C4-2B (cell line): ENCODE measurements around the gene KRTAP5-4.
"Not testable (repeated sequence)": the region's sequence is repeated elsewhere in the genome, so short reads cannot be mapped to it uniquely, and the experiment has no call there.

Source experiments
- H3K27ac ChIP-seq: fragments of 450-650 bp; 2 replicates; pipeline ENCODE4 v1.5.1; 2017
- ZFX ChIP-seq: fragments of 450-650 bp; IDR thresholded peaks from 2 replicates; pipeline ENCODE4 v1.6.1; 2017
- TF ChIP-seq, protein P1 (sequence below): fragments of 450-650 bp; conservative IDR thresholded peaks from 2 replicates; pipeline ENCODE4 v1.5.1; 2017; ENCODE audit warnings: mild to moderate bottlenecking

Gene KRTAP5-4, protein sequence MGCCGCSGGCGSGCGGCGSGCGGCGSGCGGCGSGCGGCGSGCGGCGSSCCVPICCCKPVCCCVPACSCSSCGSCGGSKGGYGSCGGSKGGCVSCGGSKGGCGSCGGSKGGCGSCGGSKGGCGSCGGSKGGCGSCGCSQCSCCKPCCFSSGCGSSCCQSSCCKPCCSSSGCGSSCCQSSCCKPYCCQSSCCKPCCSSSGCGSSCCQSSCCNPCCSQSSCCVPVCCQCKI

DNA sequence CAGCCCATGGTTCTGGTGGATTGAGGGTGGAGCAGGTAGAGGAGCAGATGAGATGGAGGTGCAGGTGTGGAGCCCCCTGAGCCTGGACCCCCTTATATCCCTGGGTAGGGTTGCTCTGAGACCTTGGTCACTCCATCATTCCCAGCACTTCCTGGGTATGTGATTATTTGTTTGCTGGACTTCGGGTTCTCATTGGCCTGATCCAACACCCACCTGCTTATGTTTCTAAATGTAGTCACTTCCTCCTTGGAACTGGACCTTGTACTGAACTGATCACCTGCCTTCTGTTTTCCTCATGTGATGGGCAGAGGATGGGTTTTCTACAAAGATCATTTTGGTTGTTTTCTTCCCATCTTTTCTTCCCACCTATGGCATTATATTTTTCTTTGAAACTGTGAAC, at the start of gene KRTAP5-4:
Gene KRTAP5-4, minus strand, starts transcription at position 53 of the 400 bp plus-strand sequence. Its CDS starts 45 bp downstream, at position 8.
- no peak for TF ChIP-seq ZFX
- TF ChIP-seq, protein P1, sequence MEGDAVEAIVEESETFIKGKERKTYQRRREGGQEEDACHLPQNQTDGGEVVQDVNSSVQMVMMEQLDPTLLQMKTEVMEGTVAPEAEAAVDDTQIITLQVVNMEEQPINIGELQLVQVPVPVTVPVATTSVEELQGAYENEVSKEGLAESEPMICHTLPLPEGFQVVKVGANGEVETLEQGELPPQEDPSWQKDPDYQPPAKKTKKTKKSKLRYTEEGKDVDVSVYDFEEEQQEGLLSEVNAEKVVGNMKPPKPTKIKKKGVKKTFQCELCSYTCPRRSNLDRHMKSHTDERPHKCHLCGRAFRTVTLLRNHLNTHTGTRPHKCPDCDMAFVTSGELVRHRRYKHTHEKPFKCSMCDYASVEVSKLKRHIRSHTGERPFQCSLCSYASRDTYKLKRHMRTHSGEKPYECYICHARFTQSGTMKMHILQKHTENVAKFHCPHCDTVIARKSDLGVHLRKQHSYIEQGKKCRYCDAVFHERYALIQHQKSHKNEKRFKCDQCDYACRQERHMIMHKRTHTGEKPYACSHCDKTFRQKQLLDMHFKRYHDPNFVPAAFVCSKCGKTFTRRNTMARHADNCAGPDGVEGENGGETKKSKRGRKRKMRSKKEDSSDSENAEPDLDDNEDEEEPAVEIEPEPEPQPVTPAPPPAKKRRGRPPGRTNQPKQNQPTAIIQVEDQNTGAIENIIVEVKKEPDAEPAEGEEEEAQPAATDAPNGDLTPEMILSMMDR = no peak
- H3K27ac ChIP-seq = no peak within 1 kb of the TSS

DNA sequence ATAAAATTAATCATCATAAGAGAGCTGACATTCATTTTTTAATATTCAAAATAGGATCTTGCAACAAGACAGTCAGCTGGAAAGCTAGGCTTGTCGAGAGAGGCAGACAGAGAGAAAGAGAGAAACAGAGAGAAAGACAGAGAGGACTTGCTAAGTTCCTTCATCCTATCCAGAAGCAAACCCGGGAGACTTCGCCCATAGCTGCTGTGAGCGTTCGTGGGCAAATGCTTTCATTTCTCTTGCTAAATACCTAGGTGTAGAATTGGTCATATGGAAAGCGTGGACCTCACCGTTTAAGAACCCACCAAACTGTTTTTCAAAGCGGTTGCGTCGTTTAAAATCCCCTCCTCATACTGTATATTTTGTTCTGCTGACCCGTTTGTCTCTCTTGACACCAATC, 49.7 kb upstream of the KRTAP5-4 start:
- TF ChIP-seq, protein P1 = no peak
- no peak for TF ChIP-seq ZFX
- no peak overlapping the region for H3K27ac ChIP-seq

DNA sequence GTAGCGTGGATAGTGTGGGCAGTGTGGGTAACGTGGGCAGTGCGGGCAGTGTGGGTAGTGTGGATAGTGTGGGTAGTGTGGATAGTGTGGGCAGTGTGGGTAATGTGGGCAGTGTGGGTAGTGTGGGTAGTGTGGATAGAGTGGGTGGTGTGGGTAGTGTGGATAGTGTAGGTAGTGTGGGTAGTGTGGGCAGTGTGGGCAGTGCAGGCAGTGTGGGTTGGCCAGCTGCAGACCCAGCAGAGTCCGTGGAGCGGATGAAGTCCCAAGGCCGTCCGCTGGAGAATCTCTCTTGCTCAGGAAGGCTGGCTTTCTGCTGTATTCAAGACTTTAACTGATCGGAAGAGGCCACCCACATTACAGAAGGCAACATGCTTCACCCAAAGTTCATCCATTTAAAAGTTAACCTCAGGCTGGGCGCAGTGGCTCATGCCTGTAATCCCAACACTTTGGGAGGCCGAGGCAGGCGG, 49.0 kb upstream of the KRTAP5-4 start:
- no peak overlapping the region for H3K27ac ChIP-seq
- no peak for TF ChIP-seq ZFX
- TF ChIP-seq, protein P1 = no peak

DNA sequence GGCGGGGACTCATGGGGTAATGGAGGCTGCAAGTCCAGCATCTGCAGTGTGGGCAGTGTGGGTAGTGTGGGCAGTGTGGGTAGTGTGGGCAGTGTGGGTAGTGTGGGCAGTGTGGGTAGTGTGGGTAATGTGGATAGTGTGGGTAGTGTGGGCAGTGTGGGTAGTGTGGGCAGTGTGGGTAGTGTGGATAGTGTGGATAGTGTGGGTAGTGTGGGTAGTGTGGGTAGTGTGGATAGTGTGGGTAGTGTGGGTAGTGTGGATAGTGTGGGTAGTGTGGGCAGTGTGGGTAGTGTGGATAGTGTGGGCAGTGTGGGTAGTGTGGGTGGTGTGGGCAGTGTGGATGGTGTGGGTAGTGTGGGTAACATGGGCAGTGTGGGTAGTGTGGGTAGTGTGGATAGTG, 48.5 kb upstream of the KRTAP5-4 start:
- not testable (repeated sequence) for H3K27ac ChIP-seq

DNA sequence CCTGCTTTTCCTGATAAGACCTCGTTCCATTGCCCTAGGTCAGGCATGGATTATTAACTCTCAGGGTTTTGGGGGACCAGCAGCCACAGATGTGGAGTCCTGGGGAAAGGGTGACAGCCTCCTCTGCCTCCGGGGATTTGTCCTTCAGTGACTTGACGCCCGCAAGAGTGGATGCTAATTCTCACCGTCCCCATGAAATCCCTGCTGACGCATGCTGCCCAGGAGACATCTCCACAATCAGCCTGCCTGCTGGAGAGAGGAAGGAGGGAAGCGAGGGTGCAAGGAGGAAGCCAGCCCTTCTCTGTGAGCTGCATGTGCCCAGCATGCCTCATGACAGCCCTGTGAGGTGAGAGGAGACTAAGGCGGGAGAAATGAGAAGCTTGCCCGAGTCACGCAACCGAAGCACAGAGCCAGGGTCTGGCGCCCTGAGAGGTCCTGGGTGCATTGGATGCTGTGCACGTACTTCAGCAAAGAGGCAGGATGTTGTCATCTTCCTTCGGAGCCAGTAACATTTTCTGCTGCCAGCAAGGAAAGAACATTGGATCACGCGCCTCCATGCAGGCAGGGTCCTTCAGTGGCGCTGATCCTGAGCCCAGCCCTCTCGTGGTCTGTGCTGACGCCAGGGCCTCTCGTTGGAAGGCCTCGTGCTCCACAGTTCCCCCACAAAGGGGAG, 47.7 kb upstream of the KRTAP5-4 start:
- H3K27ac ChIP-seq = no peak overlapping the region
- no peak for TF ChIP-seq ZFX
- TF ChIP-seq, protein P1 = no peak

DNA sequence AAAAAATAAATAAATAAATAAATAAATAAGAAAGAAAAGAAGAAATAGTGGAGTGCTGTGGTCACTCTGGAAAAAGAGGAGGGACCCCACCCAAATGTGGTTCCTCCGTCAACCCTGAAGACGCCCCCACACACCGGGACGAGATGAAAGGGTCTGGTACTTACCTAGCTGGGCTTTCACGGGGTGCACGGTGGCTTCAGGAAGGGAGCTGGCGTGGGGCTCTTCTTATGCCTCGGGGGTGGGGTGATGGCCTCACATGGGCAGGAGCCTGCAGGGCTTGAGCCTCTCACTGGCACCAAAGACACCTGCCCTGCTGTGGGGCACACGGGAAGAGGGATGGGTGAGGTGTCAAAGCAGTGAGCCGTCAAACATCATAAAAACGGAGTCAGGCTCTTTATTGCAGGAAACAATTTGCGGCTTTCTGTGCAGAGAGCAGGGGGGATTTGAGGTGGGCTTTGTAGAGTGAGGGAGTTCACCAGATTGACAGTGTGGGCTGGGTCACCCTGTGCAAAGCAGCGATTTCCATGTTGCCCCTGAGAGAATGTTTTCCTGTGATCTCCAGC, 47.1 kb upstream of the KRTAP5-4 start:
- H3K27ac ChIP-seq = no peak overlapping the region
- TF ChIP-seq ZFX = no peak
- TF ChIP-seq, protein P1 = no peak

DNA sequence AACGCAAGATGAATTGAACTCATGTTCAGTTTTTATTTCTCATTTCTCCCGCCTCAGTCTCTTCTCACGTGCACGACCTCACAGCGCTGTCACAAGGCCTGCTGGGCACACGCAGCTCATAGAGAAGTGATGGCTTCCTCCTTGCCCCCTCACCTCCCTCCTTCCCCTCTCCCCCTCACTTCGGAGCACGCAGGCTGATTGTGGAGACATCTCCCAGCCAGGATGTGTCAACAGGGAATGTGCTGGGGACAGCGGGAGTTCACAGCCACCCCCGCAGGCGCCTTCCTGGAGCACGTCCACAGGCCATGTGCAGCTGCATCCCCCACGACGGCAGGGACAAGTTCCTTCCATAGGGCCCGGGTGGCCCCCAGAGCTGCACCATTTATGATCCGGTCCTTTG, 46.0 kb upstream of the KRTAP5-4 start:
- H3K27ac ChIP-seq = no peak overlapping the region
- TF ChIP-seq, protein P1 = no peak
- TF ChIP-seq ZFX = no peak
